ENCODE measurements around the gene RAB40C. TPM values are rescaled to one million over a fixed set of nuclear protein-coding genes. Genes with fewer than 3 reads are reported as not detected.

Gene RAB40C
- total and polyA plus RNA-seq, 3 donors from 2014 or later, result 27.6 to 51.2 (median 47.9) TPM

DNA sequence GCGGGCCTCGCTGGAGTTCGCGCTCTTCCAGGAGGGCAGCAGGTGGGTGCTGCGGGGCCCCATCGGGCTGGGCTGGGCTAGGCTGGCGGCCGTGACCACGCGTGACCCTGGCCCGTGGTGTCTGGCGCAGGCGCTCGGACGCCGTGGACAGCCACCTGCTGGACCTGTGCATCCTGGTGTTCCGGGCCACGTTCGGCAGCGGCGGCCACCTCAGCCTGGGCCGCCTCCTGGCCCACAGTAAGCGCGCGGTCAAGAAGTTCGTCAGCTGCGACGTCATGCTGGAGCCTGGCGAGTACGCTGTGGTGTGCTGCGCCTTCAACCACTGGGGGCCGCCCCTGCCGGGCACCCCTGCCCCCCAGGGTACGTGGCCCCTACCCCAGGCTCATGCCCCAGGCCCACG is 37.7 kb upstream of the RAB40C start:
- DNase-seq, result no peak
- Histone ChIP-seq H3K4me3 (no peak overlapping the region), H3K4me1 (no peaks in the 10 kb centered on the region), H3K9me3 (no peaks in the 10 kb centered on the region), H3K27ac (no peak overlapping the region), H3K27me3 (no peaks in the 10 kb centered on the region), H3K36me3 (ENCODE audit: low read depth, missing control alignments) (no peaks in the 10 kb centered on the region)
- intact Hi-C loops (cut with DNase I; ENCODE audit: low total_unique reads), result no loop called here
- no peak for TF ChIP-seq POLR2A (IDR thresholded peaks at IDR 0.05)
- TF ChIP-seq, protein P1, sequence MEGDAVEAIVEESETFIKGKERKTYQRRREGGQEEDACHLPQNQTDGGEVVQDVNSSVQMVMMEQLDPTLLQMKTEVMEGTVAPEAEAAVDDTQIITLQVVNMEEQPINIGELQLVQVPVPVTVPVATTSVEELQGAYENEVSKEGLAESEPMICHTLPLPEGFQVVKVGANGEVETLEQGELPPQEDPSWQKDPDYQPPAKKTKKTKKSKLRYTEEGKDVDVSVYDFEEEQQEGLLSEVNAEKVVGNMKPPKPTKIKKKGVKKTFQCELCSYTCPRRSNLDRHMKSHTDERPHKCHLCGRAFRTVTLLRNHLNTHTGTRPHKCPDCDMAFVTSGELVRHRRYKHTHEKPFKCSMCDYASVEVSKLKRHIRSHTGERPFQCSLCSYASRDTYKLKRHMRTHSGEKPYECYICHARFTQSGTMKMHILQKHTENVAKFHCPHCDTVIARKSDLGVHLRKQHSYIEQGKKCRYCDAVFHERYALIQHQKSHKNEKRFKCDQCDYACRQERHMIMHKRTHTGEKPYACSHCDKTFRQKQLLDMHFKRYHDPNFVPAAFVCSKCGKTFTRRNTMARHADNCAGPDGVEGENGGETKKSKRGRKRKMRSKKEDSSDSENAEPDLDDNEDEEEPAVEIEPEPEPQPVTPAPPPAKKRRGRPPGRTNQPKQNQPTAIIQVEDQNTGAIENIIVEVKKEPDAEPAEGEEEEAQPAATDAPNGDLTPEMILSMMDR (IDR thresholded peaks at IDR 0.05), result no peak
- 97% methylated on average over 15 to 35 of the region's 35 CpGs for WGBS, 2 donors

DNA sequence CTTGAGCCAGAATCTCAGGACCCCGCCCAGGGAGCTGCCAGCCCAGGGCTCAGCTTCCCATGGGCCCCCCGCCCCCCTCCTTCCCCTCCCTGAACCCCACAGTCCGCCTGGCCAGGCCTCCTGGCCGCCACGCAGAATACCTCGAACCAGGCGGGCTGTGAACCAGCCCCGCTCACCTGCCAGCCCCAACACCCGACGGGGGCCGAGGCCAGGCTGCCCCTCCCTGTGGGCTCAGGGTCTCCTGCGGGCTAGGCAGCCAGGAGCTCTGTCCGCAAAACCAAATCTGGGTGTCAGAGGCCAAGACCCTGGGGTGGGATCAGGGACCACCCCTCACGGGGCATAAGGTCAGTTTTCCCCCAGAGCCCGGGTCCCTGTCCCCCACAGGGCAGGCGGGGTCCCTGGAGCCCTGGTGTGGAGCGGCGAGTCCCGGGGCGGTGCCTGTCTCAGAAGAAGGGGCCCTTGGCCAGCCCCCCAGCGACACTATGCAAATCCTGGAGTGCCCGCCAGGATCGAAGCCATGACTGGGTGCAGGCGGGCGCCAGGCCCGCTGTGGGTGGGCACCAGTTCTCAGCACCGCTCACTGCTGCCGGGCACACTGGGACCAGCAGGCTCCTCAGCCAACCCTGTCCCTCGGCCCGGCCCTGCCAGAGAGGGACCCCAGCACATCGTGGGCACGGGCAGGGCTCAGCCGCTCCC is 36.1 kb upstream of the RAB40C start:
- Histone ChIP-seq H3K27me3 (no peaks in the 10 kb centered on the region), H3K4me3 (no peak overlapping the region), H3K4me1 (peaks cover 2% of the 10 kb centered on the region), H3K36me3 (ENCODE audit: low read depth, missing control alignments) (no peaks in the 10 kb centered on the region), H3K9me3 (no peaks in the 10 kb centered on the region), H3K27ac (no peak overlapping the region)
- DNase-seq, result no peak
- WGBS, 2 donors, result 94% methylated on average over 32 of the region's 33 CpGs; no CpG with 5 or more reads in 1 of the 2 donors
- TF ChIP-seq POLR2A (IDR thresholded peaks at IDR 0.05), result no peak
- TF ChIP-seq, protein P1 (IDR thresholded peaks at IDR 0.05), result no peak
- intact Hi-C loops (cut with DNase I; ENCODE audit: low total_unique reads), result no loop called here

DNA sequence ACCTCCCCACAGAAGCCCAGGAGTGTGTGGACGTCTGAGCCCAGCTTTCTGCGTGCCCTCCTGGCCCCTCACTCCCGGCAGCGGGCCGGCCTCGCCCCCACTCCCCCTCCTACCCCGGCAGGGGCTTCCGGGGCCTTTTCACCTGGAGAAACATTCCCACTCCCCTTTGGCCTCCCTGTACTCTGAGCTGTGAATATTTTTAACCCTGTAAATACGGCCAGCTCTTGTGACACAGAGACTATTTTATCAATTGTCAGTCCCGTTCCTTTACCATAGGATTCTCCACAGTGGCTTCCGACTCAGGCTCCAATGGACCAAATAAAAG is 35.6 kb upstream of the RAB40C start:
- Histone ChIP-seq H3K27me3 (no peaks in the 10 kb centered on the region), H3K4me3 (no peak overlapping the region), H3K9me3 (no peaks in the 10 kb centered on the region), H3K36me3 (ENCODE audit: low read depth, missing control alignments) (no peaks in the 10 kb centered on the region), H3K4me1 (peaks cover 8% of the 10 kb centered on the region), H3K27ac (no peak overlapping the region)
- 91 to 92% methylated on average over 11 of the region's 11 CpGs for WGBS, 2 donors
- DNase-seq, result no peak
- intact Hi-C loops (cut with DNase I; ENCODE audit: low total_unique reads), result no loop called here
- TF ChIP-seq, protein P1 (IDR thresholded peaks at IDR 0.05), result no peak
- no peak for TF ChIP-seq POLR2A (IDR thresholded peaks at IDR 0.05)

DNA sequence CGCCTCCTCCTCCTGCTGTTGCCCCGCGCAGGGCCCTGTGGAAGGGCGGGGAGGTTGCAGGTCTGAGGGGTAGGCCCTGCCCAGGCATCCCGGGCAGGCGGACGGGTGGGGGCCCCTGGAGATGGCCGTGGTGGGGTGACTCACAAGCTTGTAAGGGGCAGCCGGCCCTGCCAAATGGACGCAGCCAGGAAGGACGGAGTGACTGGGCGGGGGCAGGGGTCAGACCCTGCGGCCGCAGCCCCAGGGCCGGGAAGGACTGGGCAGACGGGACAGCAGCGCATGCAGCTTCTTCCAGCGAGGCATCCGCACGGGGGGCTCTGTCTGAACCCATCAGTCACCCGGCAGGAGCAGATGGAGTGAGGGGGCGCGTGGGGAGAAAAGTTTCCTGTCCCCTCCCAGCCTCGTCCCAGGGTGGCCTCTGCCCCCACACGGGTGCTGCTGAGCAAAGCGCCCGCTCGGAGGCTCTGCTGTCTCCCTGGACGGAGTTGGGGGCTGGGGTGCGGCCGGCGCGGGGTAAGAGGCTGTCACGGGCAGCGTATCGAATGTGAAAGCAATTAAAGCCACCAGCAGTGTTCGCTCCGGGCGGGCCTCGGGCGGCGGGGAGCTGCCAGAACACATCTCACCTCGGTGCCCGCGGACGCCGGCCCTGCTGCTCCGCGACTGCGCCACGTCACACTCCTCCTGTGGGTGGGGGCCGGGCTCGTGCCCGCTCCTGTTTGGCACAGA is 35.1 kb upstream of the RAB40C start:
- WGBS, 2 donors, result 93 to 94% methylated on average over 39 to 54 of the region's 54 CpGs
- Histone ChIP-seq H3K36me3 (ENCODE audit: low read depth, missing control alignments) (no peaks in the 10 kb centered on the region), H3K9me3 (no peaks in the 10 kb centered on the region), H3K27me3 (no peaks in the 10 kb centered on the region), H3K27ac (no peak overlapping the region), H3K4me3 (no peak overlapping the region), H3K4me1 (peaks cover 12% of the 10 kb centered on the region)
- DNase-seq, result no peak
- intact Hi-C loops (cut with DNase I; ENCODE audit: low total_unique reads), result no loop called here
- no peak for TF ChIP-seq POLR2A (IDR thresholded peaks at IDR 0.05)
- TF ChIP-seq, protein P1 (IDR thresholded peaks at IDR 0.05), result no peak
